ENCODE data around the gene BMS1.

DNA sequence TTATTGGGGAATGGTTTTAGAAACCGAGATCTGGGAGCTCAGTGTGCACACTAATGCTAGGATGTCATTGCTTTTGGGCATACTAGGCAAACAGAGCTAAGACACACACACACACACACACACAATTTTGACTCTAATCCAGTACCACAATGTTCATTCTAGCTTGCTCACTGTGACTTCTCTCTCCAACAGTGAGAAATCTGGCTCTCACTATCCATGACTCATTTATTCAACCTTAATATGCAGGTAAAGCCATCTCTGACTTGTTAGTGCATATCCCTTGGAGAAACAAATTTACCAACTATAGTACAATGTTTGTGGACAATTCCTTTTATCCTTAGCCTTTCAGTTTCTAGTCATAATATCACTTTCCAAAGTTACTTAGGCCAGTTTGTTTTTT lies 5.9 kb upstream of the BMS1 start:
- TF ChIP-seq YY1 (IDR thresholded peaks at IDR 0.05; ENCODE audit: low read depth, low read length), result no peak
- TF ChIP-seq SP2 (IDR thresholded peaks at IDR 0.05; ENCODE audit: low read length), result no peak
- TF ChIP-seq GABPA (IDR thresholded peaks at IDR 0.05; ENCODE audit: borderline replicate concordance, insufficient read depth, low read length), result no peak
- TF ChIP-seq, protein P1, sequence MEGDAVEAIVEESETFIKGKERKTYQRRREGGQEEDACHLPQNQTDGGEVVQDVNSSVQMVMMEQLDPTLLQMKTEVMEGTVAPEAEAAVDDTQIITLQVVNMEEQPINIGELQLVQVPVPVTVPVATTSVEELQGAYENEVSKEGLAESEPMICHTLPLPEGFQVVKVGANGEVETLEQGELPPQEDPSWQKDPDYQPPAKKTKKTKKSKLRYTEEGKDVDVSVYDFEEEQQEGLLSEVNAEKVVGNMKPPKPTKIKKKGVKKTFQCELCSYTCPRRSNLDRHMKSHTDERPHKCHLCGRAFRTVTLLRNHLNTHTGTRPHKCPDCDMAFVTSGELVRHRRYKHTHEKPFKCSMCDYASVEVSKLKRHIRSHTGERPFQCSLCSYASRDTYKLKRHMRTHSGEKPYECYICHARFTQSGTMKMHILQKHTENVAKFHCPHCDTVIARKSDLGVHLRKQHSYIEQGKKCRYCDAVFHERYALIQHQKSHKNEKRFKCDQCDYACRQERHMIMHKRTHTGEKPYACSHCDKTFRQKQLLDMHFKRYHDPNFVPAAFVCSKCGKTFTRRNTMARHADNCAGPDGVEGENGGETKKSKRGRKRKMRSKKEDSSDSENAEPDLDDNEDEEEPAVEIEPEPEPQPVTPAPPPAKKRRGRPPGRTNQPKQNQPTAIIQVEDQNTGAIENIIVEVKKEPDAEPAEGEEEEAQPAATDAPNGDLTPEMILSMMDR (IDR thresholded peaks at IDR 0.05; ENCODE audit: control extremely low read depth in 1 of 3, insufficient read depth in 1 of 3, low read depth in 1 of 3, low read length in 3 of 3), result no peak
- TF ChIP-seq TEAD4 (IDR thresholded peaks at IDR 0.05; ENCODE audit: low read depth, low read length), result no peak
